Heart left ventricle (tissue), 16 donors: Measurements from ENCODE around the gene OTOGL. TPM values are rescaled to one million over a fixed set of nuclear protein-coding genes. Genes with fewer than 3 reads are reported as not detected.
A peak's percentile ranks its signal among the peaks of the same experiment; 100 is the strongest.

Experiments
- ATAC-seq, 4 donors: fragments of 200-7000 bp; cut with Tn5 transposase; one replicate each; pipeline ENCODE4 v1.9.1; 2020 to 2022; ENCODE audit warnings: moderate library complexity in 4 of 4, mild to moderate bottlenecking in 3 of 4, moderate number of reproducible peaks in 1 of 4
- DNase-seq, 5 donors: peaks; one replicate each; pipeline ENCODE4 v3.0.0-alpha.2; 2020
- H3K27ac ChIP-seq, 12 donors: fragments of 200-600 bp; sonication (generic) in 4 of 12; one replicate each; pipeline versions ENCODE4 v1.5.0 to v1.8.0; 2016 to 2022; ENCODE audit warnings: mild to moderate bottlenecking in 2 of 12
- H3K27me3 ChIP-seq, 9 donors: fragments of 200-600 bp; sonication (generic) in 2 of 9; one replicate each; pipeline versions ENCODE4 v1.5.1 to v1.8.0; 2016 to 2022; ENCODE audit warnings: mild to moderate bottlenecking in 3 of 9
- H3K36me3 ChIP-seq, 9 donors: fragments of 200-600 bp; sonication (generic) in 2 of 9; one replicate each; pipeline versions ENCODE4 v1.5.0 to v1.8.0; 2018 to 2022; ENCODE audit warnings: mild to moderate bottlenecking in 2 of 9
- H3K4me1 ChIP-seq, 12 donors: fragments of 200-600 bp; sonication (generic) in 4 of 12; one replicate each; pipeline versions ENCODE4 v1.5.0 to v1.8.0; 2016 to 2022; ENCODE audit warnings: mild to moderate bottlenecking in 3 of 12
- H3K4me3 ChIP-seq, 12 donors: fragments of 200-600 bp; sonication (generic) in 4 of 12; one replicate each; pipeline versions ENCODE4 v1.5.0 to v1.8.0; 2017 to 2022; ENCODE audit warnings: mild to moderate bottlenecking in 9 of 12, moderate library complexity in 4 of 12
- H3K9me3 ChIP-seq, 12 donors: fragments of 200-600 bp; sonication (generic) in 4 of 12; one replicate each; pipeline versions ENCODE4 v1.5.0 to v1.8.0; 2016 to 2022; ENCODE audit warnings: mild to moderate bottlenecking in 1 of 12
- CTCF ChIP-seq, 12 donors: fragments of 200-600 bp; sonication (generic) in 4 of 12; IDR thresholded peaks; one replicate each; pipeline versions ENCODE4 v1.5.0 to v1.8.0; 2018 to 2022; ENCODE audit warnings: antibody characterized with exemption in 12 of 12, mild to moderate bottlenecking in 5 of 12
- POLR2A ChIP-seq, 2 donors: fragments of 450-650 bp; IDR thresholded peaks; one replicate each; pipeline ENCODE4 v1.6.1; 2017; ENCODE audit warnings: antibody characterized with exemption in 2 of 2, mild to moderate bottlenecking in 2 of 2, moderate library complexity in 2 of 2
- WGBS, 4 donors: extraction: QIAGEN DNeasy Blood & Tissue Kit in 2 of 4; methylation state at CpG; one replicate each; pipeline versions ENCODE4 v1.1.5 to v1.1.7; 2013 to 2018; 5-methylcytosine and 5-hydroxymethylcytosine counted together
- intact Hi-C, 10 donors: fragments of 100-400 bp; cut with DNase I; formaldehyde crosslinking; loops; one replicate each; pipeline versions ENCODE4 v1.11.1 to v1.14.2; 2022
- long read RNA-seq, 3 donors: library from polyadenylated mRNA; unstranded; transcript quantifications; one replicate each; pipeline ENCODE4 v2.0.0, GENCODE V29; 2020 to 2021
- polyA plus RNA-seq, 2 donors: library from polyadenylated mRNA; stranded (reverse); fragments of 200-250 nt; gene quantifications; one replicate each; pipeline ENCODE4 v1.2.3, GENCODE V29; 2013
- total RNA-seq, 9 donors: library from RNA; depleted of rRNA in 2 of 9; stranded (reverse); fragments of >200 nt in 2 of 9; fragmentation: NEBNext Ultra II Directional in 3 of 9; extraction: Animal tissue kit (Norgen Biotek cat#: 25700) in 3 of 9; gene quantifications; one replicate each; pipeline versions ENCODE4 v1.1.0 to v1.2.4, GENCODE V29; 2016 to 2023
- donor health status: ischemic (EF 13 %, LVEDD 7.1; RV severe dilation, severe dysfunction).
- donor health status: healthy with polysubstance abuse.
- donor health status: DM: no; HTN: yes; CAD: no.
- donor health status: DM: no; HTN: no; CAD: no.
- donor health status: ischemic (EF 25% LVEDD 6.9; RV normal size, moderate dysfunction).
- donor health status: ischemic (EF 25% LVEDD 5.7; RV mildly dilated, moderate dysfunction).
- donor health status: healthy.
- donor health status: DM: yes; HTN: yes; CAD: no.
- donor health status: ischemic (EF 35%, LVEDD 5.7; RV mildly dilated, moderate dysfunction).
- donor health status: nonischemic (EF 11% LVEDD 7.7; RV severe dilation, severe dysfunction).
- donor health status: DM: yes; HTN: yes; CAD: no.
- donor health status: PGD.
- donor health status: ischemic (EF 29% LVEDD 5.4; RV normal size, mild dysfunction).
- donor health status: nonischemic (EF 23%, LVEDD 6.1; RV moderate dilation, normal function).

Gene OTOGL
- total RNA-seq = 1 to 10 TPM in 1 of 9 donors, under 1 TPM in 8; 0.05 to 1.3 (median 0.29) TPM
- under 1 TPM; 0.06 to 0.11 TPM for polyA plus RNA-seq
- long read RNA-seq, donor 1 = 0 reads
- long read RNA-seq, donor 2 = 0 reads
- long read RNA-seq, donor 3 = 0 reads

- no peaks in the 10 kb centered on the region for H3K36me3 ChIP-seq
- intact Hi-C loops = no loop called here
- H3K27me3 ChIP-seq = no peaks in the 10 kb centered on the region
- no peak within 1 kb of the TSS for H3K4me3 ChIP-seq
- ATAC-seq (no peak), DNase-seq (no peak)
- no peak within 1 kb of the TSS for H3K27ac ChIP-seq
- WGBS, 4 donors = 87 to 93% (median 92%) methylated on average over 2 of the region's 2 CpGs
- H3K9me3 ChIP-seq = no peaks in the 10 kb centered on the region
- no peak for TF ChIP-seq POLR2A (IDR thresholded peaks at IDR 0.05)
- TF ChIP-seq CTCF (IDR thresholded peaks at IDR 0.05) = no peak
- H3K4me1 ChIP-seq = no peaks in the 10 kb centered on the region
These were observed at the start of gene OTOGL for GRCh38 chr12:80099259-80099658. OTOGL (plus strand) TSS chr12:80099537; CDS start chr12:80209432, 109,895 bp downstream.

GRCh38 chr12:80050236-80050635 lies 49.1 kb upstream of the OTOGL start:
- peaks cover 0 to 12% (median 0%) of the 10 kb centered on the region in 12 donors for H3K4me1 ChIP-seq
- DNase-seq = no peak
- WGBS, 4 donors = 83 to 92% (median 88%) methylated on average over 2 of the region's 2 CpGs
- no peak overlapping the region for H3K4me3 ChIP-seq
- no peak for ATAC-seq
- H3K27me3 ChIP-seq = no peaks in the 10 kb centered on the region
- H3K36me3 ChIP-seq = no peaks in the 10 kb centered on the region
- no peak overlapping the region for H3K27ac ChIP-seq
- TF ChIP-seq POLR2A (IDR thresholded peaks at IDR 0.05) (no peak), CTCF (IDR thresholded peaks at IDR 0.05) (no peak)
- no peaks in the 10 kb centered on the region for H3K9me3 ChIP-seq
- intact Hi-C loops = loop anchor here in 3 of 10 donors (5.0 to 10.0 kb wide), 2 partner anchors 33 to 135 kb away; no protein-coding TSS in a partner anchor

- DNase-seq = peak; percentile 50 to 74 (median 62)
- Histone ChIP-seq H3K4me1 (peaks cover 0 to 23% (median 4%) of the 10 kb centered on the region in 12 donors), H3K27ac (peak overlapping the region in 6 of 12 donors; percentile 1 to 77 (median 17)), H3K9me3 (no peaks in the 10 kb centered on the region), H3K27me3 (no peaks in the 10 kb centered on the region), H3K4me3 (no peak overlapping the region), H3K36me3 (no peaks in the 10 kb centered on the region)
- intact Hi-C loops = loop anchor here in 3 of 10 donors (5.0 to 10.0 kb wide), 2 partner anchors 36 to 132 kb away; no protein-coding TSS in a partner anchor
- TF ChIP-seq CTCF (IDR thresholded peaks at IDR 0.05) (no peak), POLR2A (IDR thresholded peaks at IDR 0.05) (no peak)
- whole genome bisulfite sequencing, 4 donors = 52 to 60% (median 56%) methylated on average over 6 of the region's 6 CpGs
- ATAC-seq = peak; percentile 74 to 88 (median 76)
These were observed 46.1 kb upstream of the OTOGL start for GRCh38 chr12:80053051-80053790.

GRCh38 chr12:80056232-80056631 lies 43.1 kb upstream of the OTOGL start:
- H3K9me3 ChIP-seq = no peaks in the 10 kb centered on the region
- peaks cover 0 to 23% (median 4%) of the 10 kb centered on the region in 12 donors for H3K4me1 ChIP-seq
- ATAC-seq (peak in 1 of 4 donors; percentile 76), DNase-seq (no peak)
- TF ChIP-seq CTCF (IDR thresholded peaks at IDR 0.05) = no peak
- no peak for TF ChIP-seq POLR2A (IDR thresholded peaks at IDR 0.05)
- no peaks in the 10 kb centered on the region for H3K27me3 ChIP-seq
- peak overlapping the region in 2 of 12 donors; percentile 17 to 19 for H3K27ac ChIP-seq
- intact Hi-C loops = loop anchor here in 2 of 10 donors (10.0 kb wide), 1 partner anchor 129 kb away; no protein-coding TSS in a partner anchor
- no peak overlapping the region for H3K4me3 ChIP-seq
- no peaks in the 10 kb centered on the region for H3K36me3 ChIP-seq
- WGBS, 4 donors = 50 to 65% (median 56%) methylated on average over 4 of the region's 4 CpGs
